ENCODE measurements around the gene FEZF2.

Gene FEZF2

DNA sequence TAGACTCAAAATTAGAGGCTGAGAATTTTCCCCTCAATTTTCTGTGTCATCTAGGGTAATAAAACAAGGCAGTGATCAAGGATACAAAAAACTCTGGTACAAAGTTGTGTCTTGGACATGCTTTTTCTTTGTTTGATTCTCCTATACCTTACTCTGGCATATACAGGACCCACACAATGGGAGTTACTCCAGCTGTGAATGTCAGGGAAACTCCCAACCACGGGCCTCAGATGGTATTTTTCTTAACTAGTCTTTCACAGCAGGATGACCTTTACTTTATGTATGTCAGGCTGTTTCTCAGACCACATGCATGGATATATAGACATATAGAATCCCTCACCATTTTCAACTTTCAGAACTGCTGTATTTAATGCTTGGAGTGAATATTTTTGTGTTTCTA lies 41.3 kb downstream of the FEZF2 start:
- no peak for DNase-seq (ENCODE audit: low read depth in 3 of 3)

DNA sequence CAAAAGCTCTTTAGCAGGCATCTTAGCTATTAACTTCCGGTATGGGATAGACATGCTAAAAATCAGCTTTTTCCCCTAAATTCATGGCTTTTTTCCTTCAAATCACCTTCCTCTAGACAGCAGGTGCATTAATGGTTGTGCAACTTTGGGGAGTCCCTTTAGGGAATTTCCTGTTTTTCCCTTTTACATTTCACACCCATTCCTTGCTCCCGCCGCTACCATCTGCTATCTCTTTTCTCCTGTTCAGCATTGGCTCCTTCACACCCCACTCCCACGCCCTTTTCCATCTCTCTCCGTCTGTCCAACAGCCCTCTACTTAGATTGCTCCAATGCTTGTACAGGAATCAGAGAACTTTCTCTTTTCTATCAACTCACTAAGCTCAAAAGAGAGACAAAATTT lies 43.4 kb downstream of the FEZF2 start:
- DNase-seq (ENCODE audit: low read depth in 3 of 3): no peak

DNA sequence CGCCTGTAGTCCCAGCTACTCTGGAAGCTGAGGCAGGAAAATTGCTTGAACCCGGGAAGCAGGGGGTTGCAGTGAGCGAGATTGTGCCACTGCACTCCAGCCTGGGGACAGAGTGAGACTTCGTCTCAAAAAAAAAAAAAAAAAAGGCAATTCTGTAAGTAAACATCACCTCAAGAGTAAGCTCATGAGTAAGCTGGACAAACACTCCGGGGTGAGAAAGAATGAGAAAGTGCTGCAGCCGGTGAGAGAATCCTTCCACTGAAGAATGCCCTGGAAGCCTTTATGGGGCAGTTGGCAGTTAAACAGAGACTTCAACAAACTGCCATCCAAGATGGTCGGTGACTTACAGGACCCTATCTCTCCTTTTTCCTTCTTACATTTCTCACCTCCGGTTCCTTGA lies 47.5 kb downstream of the FEZF2 start:
- DNase-seq (ENCODE audit: low read depth in 3 of 3): no peak

DNA sequence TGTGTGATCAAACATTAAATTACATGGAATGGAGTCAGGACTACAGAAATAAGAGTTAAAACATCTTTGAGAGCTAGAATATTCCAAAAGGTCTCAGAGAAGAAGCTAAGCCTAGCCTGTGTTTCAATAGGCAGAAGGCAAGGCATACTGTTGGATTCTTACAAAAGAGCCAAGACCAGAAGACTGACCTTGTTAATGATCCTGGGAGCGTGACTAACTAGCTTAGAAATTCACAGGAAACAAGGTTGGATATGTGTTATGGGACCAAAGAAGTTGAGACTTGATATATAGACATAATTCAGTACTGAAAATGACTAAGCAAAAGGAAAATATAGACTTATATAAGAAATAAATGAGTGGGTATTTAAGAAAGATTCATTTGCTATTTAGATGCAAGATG lies 50.1 kb downstream of the FEZF2 start:
- DNase-seq (ENCODE audit: low read depth in 3 of 3): no peak
